B cell (primary cell): ENCODE measurements around the gene SEC16A. TPM values are rescaled to one million over a fixed set of nuclear protein-coding genes. Genes with fewer than 3 reads are reported as not detected.

Source experiments
- ATAC-seq: fragments of 200-7000 bp; cut with Tn5 transposase; one replicate; pipeline ENCODE4 v1.10.0; 2021; ENCODE audit warnings: low read depth, mild to moderate bottlenecking, moderate number of reproducible peaks, moderate library complexity
- CTCF ChIA-PET: fragments of 350-600 bp; sonication (Branson Sonifier 250); formaldehyde crosslinking; loops from one replicate; lab custom pipeline; 2021; ENCODE audit warnings: antibody characterized with exemption, inconsistent platforms; lab: Charles Lee
- POLR2A ChIA-PET: fragments of 350-600 bp; sonication (Branson Sonifier 250); formaldehyde crosslinking; loops from one replicate; lab custom pipeline; 2021; ENCODE audit warnings: antibody characterized with exemption; lab: Charles Lee
- DNase-seq: peaks from one replicate; pipeline ENCODE4 v3.0.0; 2013
- H2AFZ ChIP-seq: 2 replicates; pipeline ENCODE4 v1.6.1; 2012; ENCODE audit warnings: mild to moderate bottlenecking, low read depth, low read length; ENCODE audit not compliant: insufficient read depth, poor library complexity, severe bottlenecking
- H3K27ac ChIP-seq, 2 donors: 1 replicate in 1 of 2; 2 replicates in 1 of 2; pipeline ENCODE4 v1.5.1; 2012 to 2013; ENCODE audit warnings: low read length in 2 of 2, mild to moderate bottlenecking in 2 of 2, moderate library complexity in 1 of 2
- H3K27me3 ChIP-seq, 4 experiments: fragments of 200-600 bp in 1 of 4; sonication (generic) in 1 of 4; replicated peaks in 1 of 4; 1 replicate in 2 of 4; 2 replicates in 2 of 4; pipeline versions ENCODE4 v1.6.1 to v1.7.0; 2013 to 2016; ENCODE audit warnings: low read length in 3 of 4, mild to moderate bottlenecking in 2 of 4, mixed read lengths in 1 of 4, moderate library complexity in 1 of 4; ENCODE audit not compliant: insufficient read depth in 4 of 4, control insufficient read depth in 3 of 4; ENCODE audit errors: control extremely low read depth in 1 of 4
- H3K36me3 ChIP-seq, 2 experiments: replicated peaks in 1 of 2; 1 replicate in 1 of 2; 2 replicates in 1 of 2; pipeline versions ENCODE4 v1.6.1 to v1.7.1; 2013; ENCODE audit warnings: low read length in 1 of 2; ENCODE audit not compliant: insufficient read depth in 2 of 2, control insufficient read depth in 1 of 2; ENCODE audit errors: control extremely low read depth in 1 of 2, extremely low read depth in 1 of 2
- H3K4me1 ChIP-seq, 2 donors: fragments of 200-600 bp in 1 of 2; sonication (generic) in 1 of 2; 1 replicate in 1 of 2; 2 replicates in 1 of 2; pipeline versions ENCODE4 v1.5.1 to v1.6.1; 2013 to 2017; ENCODE audit warnings: low read length in 2 of 2; ENCODE audit not compliant: control insufficient read depth in 2 of 2, insufficient read depth in 2 of 2
- H3K4me2 ChIP-seq: replicated peaks from 2 replicates; pipeline ENCODE3; 2012; ENCODE audit warnings: mild to moderate bottlenecking, low read depth, low read length; ENCODE audit not compliant: poor library complexity, severe bottlenecking
- H3K4me3 ChIP-seq, 5 experiments: fragments of 200-600 bp in 1 of 5; sonication (generic) in 1 of 5; 1 replicate in 3 of 5; 2 replicates in 2 of 5; pipeline versions ENCODE4 v1.5.1 to v1.7.0; 2011 to 2016; ENCODE audit warnings: low read length in 4 of 5, mild to moderate bottlenecking in 4 of 5, low read depth in 2 of 5, control low read depth in 1 of 5, moderate library complexity in 1 of 5; ENCODE audit not compliant: insufficient read depth in 1 of 5; ENCODE audit errors: control extremely low read depth in 1 of 5, extremely low read depth in 1 of 5
- H3K79me2 ChIP-seq: fragments of 200-600 bp; sonication (generic); one replicate; pipeline ENCODE4 v1.6.0; 2016; ENCODE audit warnings: low read length; ENCODE audit not compliant: control insufficient read depth, insufficient read depth
- H3K9ac ChIP-seq: fragments of 200-600 bp; sonication (generic); 2 replicates; pipeline ENCODE4 v1.6.1; 2017; ENCODE audit warnings: mild to moderate bottlenecking, low read length, moderate library complexity
- H3K9me3 ChIP-seq, 3 donors: one replicate each; pipeline versions ENCODE4 v1.6.1 to v1.7.1; 2013; ENCODE audit warnings: low read length in 2 of 3; ENCODE audit not compliant: control insufficient read depth in 2 of 3, insufficient read depth in 1 of 3; ENCODE audit errors: control extremely low read depth in 1 of 3
- H4K20me1 ChIP-seq: 2 replicates; pipeline ENCODE4 v1.6.0; 2012; ENCODE audit warnings: mild to moderate bottlenecking, low read length; ENCODE audit not compliant: insufficient read depth, control insufficient read depth, poor library complexity, severe bottlenecking
- H3K27ac Mint-ChIP-seq: one replicate; pipeline ENCODE4 v1.8.0; 2021; ENCODE audit warnings: mixed read lengths
- H3K27me3 Mint-ChIP-seq: one replicate; pipeline ENCODE4 v1.8.0; 2021; ENCODE audit warnings: mixed read lengths
- H3K4me1 Mint-ChIP-seq: one replicate; pipeline ENCODE4 v1.8.0; 2021; ENCODE audit warnings: mixed read lengths
- H3K4me3 Mint-ChIP-seq: one replicate; pipeline ENCODE4 v1.8.0; 2021; ENCODE audit warnings: mixed read lengths
- H3K9me3 Mint-ChIP-seq: one replicate; pipeline ENCODE4 v1.8.0; 2022; ENCODE audit warnings: mixed read lengths; ENCODE audit not compliant: insufficient read depth
- EZH2 ChIP-seq: IDR thresholded peaks from 2 replicates; pipeline ENCODE4 v1.6.1; 2012; ENCODE audit warnings: borderline replicate concordance, low read depth, mild to moderate bottlenecking, moderate library complexity, low read length; ENCODE audit not compliant: insufficient read depth, poor library complexity, severe bottlenecking
- WGBS: methylation state at CpG from one replicate; pipeline ENCODE4 v1.1.5; 2013; ENCODE audit warnings: missing lambda C conversion rate; ENCODE audit not compliant: insufficient coverage; 5-methylcytosine and 5-hydroxymethylcytosine counted together
- intact Hi-C: fragments of 100-400 bp; cut with micrococcal nuclease; formaldehyde crosslinking; loops from one replicate; pipeline ENCODE4 v1.10.0; 2022
- polyA plus RNA-seq: library from polyadenylated mRNA; depleted of rRNA; stranded (reverse); fragments of >200 nt; gene quantifications from 2 replicates; pipeline ENCODE4 v1.2.3, GENCODE V29; 2012
- total RNA-seq, 2 donors: library from RNA; stranded (reverse); fragments of 120-200 nt in 1 of 2; gene quantifications; 1 replicate in 1 of 2; 2 replicates in 1 of 2; pipeline versions ENCODE4 v1.2.3 to v1.2.4, GENCODE V29; 2013 to 2022
- TF ChIP-seq, protein P1 (sequence below): fragments of 200-600 bp; IDR thresholded peaks from one replicate; pipeline ENCODE4 v1.8.0; 2022; ENCODE audit warnings: antibody characterized with exemption, mild to moderate bottlenecking

SEC16A gene
- total and polyA plus RNA-seq, 2 donors (not counting 1 experiment from before 2014, with no cell fraction given), result 31.7 to 73.4 TPM

DNA sequence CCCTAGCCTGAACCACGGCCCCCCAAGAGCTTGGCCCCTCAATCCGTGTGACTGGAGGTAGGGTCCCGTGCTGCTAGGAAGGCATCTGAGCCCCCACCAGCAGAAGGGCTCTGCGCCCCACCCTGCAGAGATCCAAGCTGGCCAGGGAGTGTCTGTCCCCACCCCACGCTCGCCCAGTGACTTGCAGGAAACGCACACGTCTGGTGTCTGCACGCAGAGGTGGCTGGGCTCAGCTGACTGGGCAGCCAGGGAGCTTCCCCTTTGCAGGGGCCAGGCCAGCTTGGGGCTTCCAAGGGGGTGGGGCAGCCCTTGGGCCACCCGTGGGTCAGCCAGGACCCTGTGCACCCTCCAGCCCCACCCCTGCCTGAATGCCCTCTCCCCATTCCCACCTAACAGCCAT is 38.7 kb upstream of the SEC16A start:
- WGBS, result 81% methylated on average over 9 of the region's 10 CpGs
- ATAC-seq (no peak), DNase-seq (no peak)
- H3K9me3 Mint-ChIP-seq, result no peaks in the 10 kb centered on the region
- Histone ChIP-seq H3K27ac (no peak overlapping the region), H3K4me3 (no peak overlapping the region), H3K4me1 (peaks cover 0 to 5% of the 10 kb centered on the region in 2 donors), H4K20me1 (peaks cover 99% of the 10 kb centered on the region), H3K9me3 (no peaks in the 10 kb centered on the region), H3K9ac (no peak overlapping the region), H3K36me3 (peaks cover 0 to 35% of the 10 kb centered on the region in 2 experiments), H2AFZ (no peak overlapping the region), H3K79me2 (peaks cover 14% of the 10 kb centered on the region), H3K4me2 (no peak overlapping the region), H3K27me3 (no peaks in the 10 kb centered on the region)
- no peaks in the 10 kb centered on the region for H3K27me3 Mint-ChIP-seq
- no peak for TF ChIP-seq EZH2
- TF ChIP-seq, protein P1, sequence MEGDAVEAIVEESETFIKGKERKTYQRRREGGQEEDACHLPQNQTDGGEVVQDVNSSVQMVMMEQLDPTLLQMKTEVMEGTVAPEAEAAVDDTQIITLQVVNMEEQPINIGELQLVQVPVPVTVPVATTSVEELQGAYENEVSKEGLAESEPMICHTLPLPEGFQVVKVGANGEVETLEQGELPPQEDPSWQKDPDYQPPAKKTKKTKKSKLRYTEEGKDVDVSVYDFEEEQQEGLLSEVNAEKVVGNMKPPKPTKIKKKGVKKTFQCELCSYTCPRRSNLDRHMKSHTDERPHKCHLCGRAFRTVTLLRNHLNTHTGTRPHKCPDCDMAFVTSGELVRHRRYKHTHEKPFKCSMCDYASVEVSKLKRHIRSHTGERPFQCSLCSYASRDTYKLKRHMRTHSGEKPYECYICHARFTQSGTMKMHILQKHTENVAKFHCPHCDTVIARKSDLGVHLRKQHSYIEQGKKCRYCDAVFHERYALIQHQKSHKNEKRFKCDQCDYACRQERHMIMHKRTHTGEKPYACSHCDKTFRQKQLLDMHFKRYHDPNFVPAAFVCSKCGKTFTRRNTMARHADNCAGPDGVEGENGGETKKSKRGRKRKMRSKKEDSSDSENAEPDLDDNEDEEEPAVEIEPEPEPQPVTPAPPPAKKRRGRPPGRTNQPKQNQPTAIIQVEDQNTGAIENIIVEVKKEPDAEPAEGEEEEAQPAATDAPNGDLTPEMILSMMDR, result no peak
- intact Hi-C loops, result no loop called here
- POLR2A ChIA-PET, result interaction anchor here (0.5 kb wide), 1 partner anchor 17 kb away, joined by 3 read pairs; no protein-coding TSS in a partner anchor
- CTCF ChIA-PET, result interaction anchor here (1.1 to 1.4 kb wide), 2 partner anchors 108 to 110 kb away, joined by 3 to 4 read pairs; no protein-coding TSS in a partner anchor
- peaks cover 4% of the 10 kb centered on the region for H3K4me1 Mint-ChIP-seq
- no peak overlapping the region for H3K4me3 Mint-ChIP-seq
- no peak overlapping the region for H3K27ac Mint-ChIP-seq

DNA sequence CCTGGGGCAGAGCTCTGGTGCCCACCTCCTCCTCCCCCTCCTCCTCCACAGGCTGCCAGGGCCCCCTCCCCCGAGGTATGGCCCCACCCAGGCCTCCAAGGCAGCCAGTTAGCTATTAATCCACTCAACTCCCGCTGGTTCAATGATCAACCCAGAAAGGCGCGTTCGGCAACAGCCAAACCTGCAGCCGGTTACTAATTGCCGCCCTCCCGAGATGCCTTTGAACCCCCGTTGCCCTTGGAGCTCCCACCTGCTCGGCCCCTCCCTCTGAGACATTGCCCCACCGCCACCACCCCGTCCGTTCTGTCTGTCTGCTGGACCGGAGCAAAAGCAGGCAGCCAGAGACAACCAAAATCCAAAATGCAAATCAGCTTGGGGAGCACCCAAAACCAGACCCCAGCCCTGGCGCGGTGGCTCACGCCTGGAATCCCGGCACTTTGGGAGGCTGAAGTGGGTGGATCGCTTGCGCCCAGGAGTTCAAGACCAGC is 37.3 kb upstream of the SEC16A start:
- H3K36me3 ChIP-seq, result peaks cover 0 to 47% of the 10 kb centered on the region in 2 experiments
- H3K4me2 ChIP-seq, result no peak overlapping the region

More for the DNA sequence above, 37.3 kb upstream of the SEC16A start:
- H4K20me1 ChIP-seq, result peaks cover 92% of the 10 kb centered on the region
- H3K9me3 Mint-ChIP-seq, result no peaks in the 10 kb centered on the region
- no peak overlapping the region for H3K27ac ChIP-seq
- H3K27ac Mint-ChIP-seq, result no peak overlapping the region
- H3K27me3 ChIP-seq, result no peaks in the 10 kb centered on the region
- ATAC-seq (no peak), DNase-seq (no peak)
- no peak overlapping the region for H3K4me3 ChIP-seq
- ChIA-PET POLR2A (no interaction called here), CTCF (no interaction called here)
- H3K4me1 Mint-ChIP-seq, result peaks cover 4% of the 10 kb centered on the region
- H3K9ac ChIP-seq, result no peak overlapping the region
- H3K79me2 ChIP-seq, result peaks cover 7% of the 10 kb centered on the region
- no peak overlapping the region for H3K4me3 Mint-ChIP-seq
- intact Hi-C loops, result no loop called here
- WGBS, result 88% methylated on average over 20 of the region's 20 CpGs
- TF ChIP-seq, protein P1, result no peak
- TF ChIP-seq EZH2, result no peak
- no peak overlapping the region for H2AFZ ChIP-seq
- H3K4me1 ChIP-seq, result peaks cover 0 to 5% of the 10 kb centered on the region in 2 donors
- no peaks in the 10 kb centered on the region for H3K9me3 ChIP-seq
- H3K27me3 Mint-ChIP-seq, result no peaks in the 10 kb centered on the region
